Fibroblast of lung (primary cell): ENCODE measurements around the gene MRPL55.

Experiments used
- EZH2 ChIP-seq: IDR thresholded peaks from 2 replicates; pipeline ENCODE4 v1.5.1; 2012; ENCODE audit warnings: low read length, control low read depth, mild to moderate bottlenecking; ENCODE audit errors: missing control alignments
- TF ChIP-seq, protein P1 (sequence below), 2 donors: IDR thresholded peaks in 1 of 2; conservative IDR thresholded peaks in 1 of 2; 1 replicate in 1 of 2; 2 replicates in 1 of 2; pipeline ENCODE4 v1.5.1; 2011 to 2012; ENCODE audit warnings: low read length in 2 of 2, control low read depth in 1 of 2, inconsistent platforms in 1 of 2, low read depth in 1 of 2, mild to moderate bottlenecking in 1 of 2

DNA sequence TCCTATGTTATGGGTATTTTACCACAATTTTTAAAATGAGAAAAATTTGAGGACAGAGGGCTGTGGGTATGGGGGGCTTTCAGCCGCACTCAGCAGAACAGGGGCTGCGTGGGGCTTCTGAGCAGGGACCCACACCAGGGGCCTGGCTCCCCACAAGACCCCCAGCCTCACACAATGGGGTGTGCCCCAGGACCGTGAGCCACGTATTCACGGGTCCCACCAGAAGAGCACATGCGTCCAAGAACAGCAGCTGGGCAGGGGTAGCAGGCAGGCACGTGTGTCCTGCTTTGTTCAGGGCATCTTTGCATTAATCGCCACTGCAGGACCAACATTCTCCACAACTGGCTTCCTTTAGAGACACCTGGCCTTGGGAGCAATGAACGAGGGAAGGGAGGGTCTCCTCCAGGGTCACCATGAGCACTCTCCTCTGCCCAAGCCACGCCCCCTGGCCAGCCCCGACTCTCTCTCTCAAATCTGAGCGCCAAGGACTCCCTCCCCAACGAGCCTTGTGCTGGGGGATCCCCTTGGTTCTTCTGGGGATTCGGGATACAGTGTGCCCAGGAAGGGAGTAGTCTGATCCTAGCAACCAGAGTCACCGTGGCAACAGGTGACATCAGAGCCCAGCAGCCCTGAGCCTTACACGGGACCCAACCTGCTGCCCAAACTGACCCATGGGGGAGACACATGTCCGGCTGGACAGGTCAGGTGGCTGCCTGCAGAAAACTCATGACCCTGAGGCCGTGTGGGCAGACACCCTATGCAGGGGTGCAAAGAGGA is 34.0 kb downstream of the MRPL55 start:
- TF ChIP-seq, protein P1, sequence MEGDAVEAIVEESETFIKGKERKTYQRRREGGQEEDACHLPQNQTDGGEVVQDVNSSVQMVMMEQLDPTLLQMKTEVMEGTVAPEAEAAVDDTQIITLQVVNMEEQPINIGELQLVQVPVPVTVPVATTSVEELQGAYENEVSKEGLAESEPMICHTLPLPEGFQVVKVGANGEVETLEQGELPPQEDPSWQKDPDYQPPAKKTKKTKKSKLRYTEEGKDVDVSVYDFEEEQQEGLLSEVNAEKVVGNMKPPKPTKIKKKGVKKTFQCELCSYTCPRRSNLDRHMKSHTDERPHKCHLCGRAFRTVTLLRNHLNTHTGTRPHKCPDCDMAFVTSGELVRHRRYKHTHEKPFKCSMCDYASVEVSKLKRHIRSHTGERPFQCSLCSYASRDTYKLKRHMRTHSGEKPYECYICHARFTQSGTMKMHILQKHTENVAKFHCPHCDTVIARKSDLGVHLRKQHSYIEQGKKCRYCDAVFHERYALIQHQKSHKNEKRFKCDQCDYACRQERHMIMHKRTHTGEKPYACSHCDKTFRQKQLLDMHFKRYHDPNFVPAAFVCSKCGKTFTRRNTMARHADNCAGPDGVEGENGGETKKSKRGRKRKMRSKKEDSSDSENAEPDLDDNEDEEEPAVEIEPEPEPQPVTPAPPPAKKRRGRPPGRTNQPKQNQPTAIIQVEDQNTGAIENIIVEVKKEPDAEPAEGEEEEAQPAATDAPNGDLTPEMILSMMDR (conservative IDR thresholded peaks at IDR 0.05 in 1 of 2, IDR thresholded peaks at IDR 0.05 in 1 of 2; ENCODE audit: low read depth in 1 of 2, low read length in 2 of 2): no peak
- TF ChIP-seq EZH2: no peak
